ENCODE measurements around the gene CCDC66.

Gene CCDC66

DNA sequence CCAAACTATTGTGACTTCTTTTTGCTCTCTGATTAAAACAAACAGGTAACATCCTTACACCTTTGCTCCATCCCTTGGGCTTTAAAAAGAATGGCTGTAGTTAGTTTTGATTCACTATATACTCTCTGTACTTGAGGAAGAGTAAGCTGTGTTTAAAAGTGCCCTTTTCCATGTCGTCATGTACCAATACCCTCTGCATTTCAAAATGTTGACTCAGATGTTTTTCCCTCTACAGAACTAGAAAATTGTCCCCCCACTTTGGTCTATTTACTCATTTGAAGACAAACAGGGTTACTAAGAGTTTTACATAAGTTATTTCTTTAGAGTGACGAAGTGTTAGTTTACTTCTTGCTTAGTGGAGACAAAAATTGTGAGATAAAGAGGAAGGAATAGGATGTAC is 63.4 kb downstream of the CCDC66 start:
- no peak for TF ChIP-seq CTCF (conservative IDR thresholded peaks at IDR 0.05; ENCODE audit: control insufficient read depth, insufficient read depth, low read depth, low read length)
- H3K4me3 ChIP-seq (ENCODE audit: control insufficient read depth, low read depth, low read length) = no peak overlapping the region
- DNase-seq (ENCODE audit: low read depth) = peak; percentile 34

DNA sequence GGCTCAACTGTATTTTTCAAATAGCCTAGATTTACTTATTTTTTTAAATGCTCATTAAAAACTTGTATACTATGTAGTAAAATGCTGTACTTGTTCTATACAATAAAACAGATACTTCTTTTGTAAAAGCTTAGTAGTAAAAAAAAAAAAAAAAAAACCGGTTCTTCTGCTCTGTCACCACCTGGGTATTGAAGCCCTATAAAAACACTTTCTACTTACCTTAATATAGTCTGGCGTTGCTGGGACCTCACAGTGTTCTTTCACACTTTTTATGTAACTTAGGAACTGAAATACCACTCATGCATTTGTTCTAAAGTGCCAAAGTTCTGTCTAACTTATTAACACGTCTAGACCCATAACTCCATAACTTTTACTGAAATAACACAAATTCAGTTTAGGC is 64.7 kb downstream of the CCDC66 start:
- H3K4me3 ChIP-seq (ENCODE audit: control insufficient read depth, low read depth, low read length) = no peak overlapping the region

GRCh38 chr3:56622381-56622780 is 65.4 kb downstream of the CCDC66 start:
- H3K4me3 ChIP-seq (ENCODE audit: control insufficient read depth, low read depth, low read length) = no peak overlapping the region
- DNase-seq (ENCODE audit: low read depth) = no peak
- TF ChIP-seq CTCF (conservative IDR thresholded peaks at IDR 0.05; ENCODE audit: control insufficient read depth, insufficient read depth, low read depth, low read length) = no peak

More for the DNA sequence above, 64.7 kb downstream of the CCDC66 start:
- DNase-seq (ENCODE audit: low read depth) = no peak
- no peak for TF ChIP-seq CTCF (conservative IDR thresholded peaks at IDR 0.05; ENCODE audit: control insufficient read depth, insufficient read depth, low read depth, low read length)

- no peak overlapping the region for H3K4me3 ChIP-seq (ENCODE audit: control insufficient read depth, low read depth, low read length)
- peak; percentile 60 for DNase-seq (ENCODE audit: low read depth)
- TF ChIP-seq CTCF (conservative IDR thresholded peaks at IDR 0.05; ENCODE audit: control insufficient read depth, insufficient read depth, low read depth, low read length) = no peak
These were observed 67.8 kb downstream of the CCDC66 start for GRCh38 chr3:56624725-56625124.

DNA sequence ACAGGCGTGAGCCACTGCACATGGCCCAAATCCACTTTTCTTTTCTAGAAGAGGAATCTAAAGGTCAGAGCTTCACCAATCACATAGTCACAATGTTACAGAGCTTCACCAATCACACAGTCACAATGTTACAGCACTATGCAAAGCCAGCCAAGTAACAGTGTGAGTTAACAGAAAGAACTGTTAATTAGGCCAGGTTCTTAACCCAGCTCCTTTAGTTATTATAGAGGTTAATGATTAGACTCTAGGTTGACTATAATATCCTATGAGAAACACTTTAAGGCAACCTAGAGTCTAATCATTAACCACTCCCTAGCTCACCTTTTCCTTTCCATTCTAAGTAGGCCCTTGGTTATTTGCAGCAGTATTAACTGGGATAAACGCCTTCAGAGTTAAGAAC is 72.1 kb downstream of the CCDC66 start:
- TF ChIP-seq CTCF (conservative IDR thresholded peaks at IDR 0.05; ENCODE audit: control insufficient read depth, insufficient read depth, low read depth, low read length) = no peak
- no peak overlapping the region for H3K4me3 ChIP-seq (ENCODE audit: control insufficient read depth, low read depth, low read length)
- DNase-seq (ENCODE audit: low read depth) = no peak

DNA sequence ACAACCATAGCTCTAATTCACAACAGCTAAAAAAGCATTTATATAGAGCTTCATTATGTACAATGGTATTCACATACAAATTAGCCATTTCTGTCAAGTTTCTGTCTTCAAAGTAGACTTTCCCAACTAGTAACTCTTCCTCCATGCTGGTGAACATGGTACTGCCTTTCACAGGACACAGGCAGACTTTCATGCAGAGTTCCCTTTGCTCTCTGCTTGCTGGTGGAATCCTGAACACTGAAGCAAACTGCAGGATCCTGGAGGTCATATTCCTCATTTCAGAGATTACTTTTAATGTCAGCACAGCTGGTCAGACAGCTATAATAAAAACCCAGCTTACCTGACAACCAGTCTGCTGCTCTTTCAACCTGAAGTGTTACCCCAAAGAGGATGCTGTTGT is 72.5 kb downstream of the CCDC66 start:
- TF ChIP-seq CTCF (conservative IDR thresholded peaks at IDR 0.05; ENCODE audit: control insufficient read depth, insufficient read depth, low read depth, low read length) = no peak
- no peak for DNase-seq (ENCODE audit: low read depth)
- H3K4me3 ChIP-seq (ENCODE audit: control insufficient read depth, low read depth, low read length) = no peak overlapping the region

- TF ChIP-seq CTCF (conservative IDR thresholded peaks at IDR 0.05; ENCODE audit: control insufficient read depth, insufficient read depth, low read depth, low read length) = no peak
- DNase-seq (ENCODE audit: low read depth) = no peak
- no peak overlapping the region for H3K4me3 ChIP-seq (ENCODE audit: control insufficient read depth, low read depth, low read length)
These were observed 74.0 kb downstream of the CCDC66 start for GRCh38 chr3:56630966-56631365.

Data from fibroblast of mammary gland (primary cell).